IMR-90 (cell line): ENCODE measurements around the gene UNC79. TPM values are rescaled to one million over a fixed set of nuclear protein-coding genes. Genes with fewer than 3 reads are reported as not detected.

Experiments used
- ATAC-seq: fragments of 200-7000 bp; cut with Tn5 transposase; 2 replicates; pipeline ENCODE4 v1.9.1; 2020; ENCODE audit warnings: low read depth, mild to moderate bottlenecking, moderate library complexity
- BruUV-seq: library from RNA; stranded (reverse); fragments of 400-500 nt; replicated peaks from 2 replicates; lab custom pipeline; 2021; lab: Mats Ljungman, UMichigan
- CTCF ChIA-PET: fragments of 300-600 bp; formaldehyde crosslinking; extraction: SDS; loops from one replicate; lab custom pipeline; 2021; ENCODE audit warnings: antibody characterized with exemption; lab: Yijun Ruan, JAX
- POLR2A ChIA-PET: fragments of 300-600 bp; sonication (Branson Sonifier 250); formaldehyde crosslinking; loops from one replicate; lab custom pipeline; 2022; ENCODE audit warnings: antibody characterized with exemption; ENCODE audit not compliant: unreplicated experiment; lab: Charles Lee
- DNase-seq: peaks from one replicate; pipeline ENCODE4 v3.0.0; 2013
- H2AFZ ChIP-seq: replicated peaks from 2 replicates; pipeline ENCODE3; 2013; ENCODE audit warnings: low read length, mild to moderate bottlenecking; ENCODE audit not compliant: poor library complexity
- H2AK5ac ChIP-seq: 2 replicates; pipeline ENCODE4 v1.6.1; 2013; ENCODE audit warnings: low read depth, low read length, inconsistent platforms
- H2AK9ac ChIP-seq: replicated peaks from 2 replicates; pipeline ENCODE3; 2013; ENCODE audit warnings: mild to moderate bottlenecking, low read depth, low read length, moderate library complexity; ENCODE audit not compliant: poor library complexity
- H2BK120ac ChIP-seq: 2 replicates; pipeline ENCODE4 v1.6.1; 2013; ENCODE audit warnings: low read depth, low read length, inconsistent platforms
- H2BK15ac ChIP-seq: 3 replicates; pipeline ENCODE4 v1.6.1; 2013; ENCODE audit warnings: low read depth, low read length, inconsistent platforms
- H2BK20ac ChIP-seq: 2 replicates; pipeline ENCODE4 v1.6.1; 2013; ENCODE audit warnings: low read depth, mild to moderate bottlenecking, inconsistent platforms, low read length, moderate library complexity
- H2BK5ac ChIP-seq: 2 replicates; pipeline ENCODE4 v1.6.1; 2013; ENCODE audit warnings: mild to moderate bottlenecking, low read depth, low read length, inconsistent platforms; ENCODE audit not compliant: poor library complexity, severe bottlenecking
- H3K14ac ChIP-seq: replicated peaks from 2 replicates; pipeline ENCODE4 v1.6.1; 2013; ENCODE audit warnings: low read depth, low read length, inconsistent platforms
- H3K18ac ChIP-seq: 2 replicates; pipeline ENCODE4 v1.6.1; 2013; ENCODE audit warnings: low read depth, low read length, control low read depth
- H3K23ac ChIP-seq: 2 replicates; pipeline ENCODE4 v1.6.1; 2013; ENCODE audit warnings: low read depth, low read length, inconsistent platforms
- H3K27ac ChIP-seq: 2 replicates; pipeline ENCODE4 v1.5.1; 2013; ENCODE audit warnings: mild to moderate bottlenecking, control low read depth, low read length; ENCODE audit not compliant: insufficient read depth
- H3K27me3 ChIP-seq: 2 replicates; pipeline ENCODE4 v1.6.1; 2013; ENCODE audit warnings: low read length; ENCODE audit not compliant: control insufficient read depth, insufficient read depth
- H3K36me3 ChIP-seq: 2 replicates; pipeline ENCODE4 v1.6.1; 2013; ENCODE audit warnings: low read length, mixed read lengths; ENCODE audit not compliant: control insufficient read depth, insufficient read depth
- H3K4ac ChIP-seq: 2 replicates; pipeline ENCODE4 v1.6.1; 2013; ENCODE audit warnings: low read depth, low read length, inconsistent platforms
- H3K4me1 ChIP-seq: 2 replicates; pipeline ENCODE4 v1.6.1; 2013; ENCODE audit warnings: low read length, mixed read lengths; ENCODE audit not compliant: control insufficient read depth, insufficient read depth
- H3K4me2 ChIP-seq: 2 replicates; pipeline ENCODE4 v1.6.1; 2013; ENCODE audit warnings: low read depth, mild to moderate bottlenecking, control low read depth, low read length, moderate library complexity
- H3K4me3 ChIP-seq: 2 replicates; pipeline ENCODE4 v1.5.1; 2013; ENCODE audit warnings: low read depth, mild to moderate bottlenecking, control low read depth, low read length, moderate library complexity; ENCODE audit not compliant: insufficient read depth
- H3K56ac ChIP-seq: 2 replicates; pipeline ENCODE4 v1.6.1; 2013; ENCODE audit warnings: low read length, inconsistent platforms; ENCODE audit not compliant: insufficient read depth; ENCODE audit errors: extremely low read depth
- H3K79me1 ChIP-seq, 2 experiments: 2 replicates each; pipeline ENCODE4 v1.6.1; 2013; ENCODE audit warnings: low read length in 2 of 2, inconsistent platforms in 1 of 2, low read depth in 1 of 2
- H3K9ac ChIP-seq: 2 replicates; pipeline ENCODE4 v1.6.1; 2013; ENCODE audit warnings: low read depth, low read length, control low read depth
- H3K9me1 ChIP-seq: 2 replicates; pipeline ENCODE4 v1.6.1; 2013; ENCODE audit warnings: low read length, inconsistent platforms; ENCODE audit not compliant: insufficient read depth
- H3K9me3 ChIP-seq: 2 replicates; pipeline ENCODE4 v1.6.1; 2013; ENCODE audit warnings: low read length; ENCODE audit not compliant: control insufficient read depth, insufficient read depth
- H4K20me1 ChIP-seq: 2 replicates; pipeline ENCODE4 v1.6.1; 2013; ENCODE audit warnings: low read length, inconsistent platforms; ENCODE audit not compliant: insufficient read depth
- H4K5ac ChIP-seq: 2 replicates; pipeline ENCODE4 v1.6.1; 2013; ENCODE audit warnings: mild to moderate bottlenecking, low read depth, low read length, control low read depth
- H4K8ac ChIP-seq, 2 experiments: 2 replicates each; pipeline ENCODE4 v1.6.1; 2013; ENCODE audit warnings: low read depth in 2 of 2, low read length in 2 of 2, control low read depth in 1 of 2, inconsistent platforms in 1 of 2
- H4K91ac ChIP-seq: 2 replicates; pipeline ENCODE4 v1.6.1; 2013; ENCODE audit warnings: low read depth, low read length, inconsistent platforms; ENCODE audit not compliant: insufficient read depth
- BHLHE40 ChIP-seq: fragments of 150-350 bp; IDR thresholded peaks from 2 replicates; pipeline ENCODE4 v1.6.1; 2016; ENCODE audit warnings: mild to moderate bottlenecking, low read depth, low read length
- CEBPB ChIP-seq: IDR thresholded peaks from 2 replicates; pipeline ENCODE4 v1.6.1; 2012; ENCODE audit warnings: low read depth, low read length, improper control_type of control experiment
- CHD1 ChIP-seq: IDR thresholded peaks from 2 replicates; pipeline ENCODE4 v1.6.1; 2012; ENCODE audit warnings: low read depth, low read length, improper control_type of control experiment
- FOS ChIP-seq: fragments of 150-350 bp; IDR thresholded peaks from 2 replicates; pipeline ENCODE4 v1.6.1; 2016; ENCODE audit warnings: low read depth, low read length
- MAFK ChIP-seq: IDR thresholded peaks from 2 replicates; pipeline ENCODE4 v1.6.1; 2012; ENCODE audit warnings: low read depth, low read length, improper control_type of control experiment
- MAZ ChIP-seq: IDR thresholded peaks from 2 replicates; pipeline ENCODE4 v1.6.1; 2012; ENCODE audit warnings: low read depth, mild to moderate bottlenecking, low read length, improper control_type of control experiment, moderate library complexity, borderline replicate concordance
- NFE2L2 ChIP-seq: fragments of 150-350 bp; IDR thresholded peaks from 2 replicates; pipeline ENCODE4 v1.6.1; 2016; ENCODE audit warnings: low read depth, mild to moderate bottlenecking, low read length
- POLR2A ChIP-seq: IDR thresholded peaks from 2 replicates; pipeline ENCODE4 v1.6.1; 2012; ENCODE audit warnings: mild to moderate bottlenecking, low read depth, low read length
- RAD21 ChIP-seq: IDR thresholded peaks from 2 replicates; pipeline ENCODE4 v1.6.1; 2012; ENCODE audit warnings: low read length, improper control_type of control experiment
- RCOR1 ChIP-seq: IDR thresholded peaks from 2 replicates; pipeline ENCODE4 v1.6.1; 2012; ENCODE audit warnings: mild to moderate bottlenecking, low read length, improper control_type of control experiment; ENCODE audit not compliant: insufficient replicate concordance
- RFX5 ChIP-seq: IDR thresholded peaks from 2 replicates; pipeline ENCODE4 v1.8.0; 2012; ENCODE audit warnings: low read depth, mild to moderate bottlenecking, low read length, moderate library complexity
- SMC3 ChIP-seq: fragments of 150-350 bp; IDR thresholded peaks from 2 replicates; pipeline ENCODE4 v1.6.1; 2016; ENCODE audit warnings: low read depth, mild to moderate bottlenecking, antibody characterized with exemption, low read length, moderate library complexity
- WGBS, 2 experiments: methylation state at CpG; one replicate each; pipeline versions ENCODE4 v1.1.5 to v1.1.7; 2013; ENCODE audit warnings: missing lambda C conversion rate in 2 of 2; ENCODE audit not compliant: insufficient read length in 1 of 2; ENCODE audit errors: extremely low coverage in 2 of 2; 5-methylcytosine and 5-hydroxymethylcytosine counted together
- dilution Hi-C: fragments of 300-500 bp; cut with HindIII; formaldehyde crosslinking; loops from one replicate; pipeline ENCODE4 v1.14.3; 2018; ENCODE audit warnings: low sequenced_read_pairs; ENCODE audit not compliant: unreplicated experiment
- in situ Hi-C: fragments of 300-500 bp; cut with MboI; formaldehyde crosslinking; loops from 3 replicates; pipeline ENCODE4 v1.14.3; 2019; ENCODE audit warnings: low sequenced_read_pairs, inconsistent platforms, mixed read lengths
- intact Hi-C: fragments of 100-400 bp; cut with micrococcal nuclease; formaldehyde crosslinking; loops from 2 replicates; pipeline ENCODE4 v1.10.0; 2022
- polyA plus RNA-seq, 3 experiments: library from polyadenylated mRNA; depleted of rRNA; stranded (reverse); fragments of >200 nt; gene quantifications; 2 replicates each; pipeline ENCODE4 v1.2.3, GENCODE V29; 2012; ENCODE audit warnings: low replicate concordance in 1 of 3
- total RNA-seq: library from RNA; depleted of rRNA; stranded (reverse); fragments of >200 nt; gene quantifications from 2 replicates; pipeline ENCODE4 v1.2.3, GENCODE V29; 2012
- TF ChIP-seq, protein P1 (sequence below): conservative IDR thresholded peaks from 2 replicates; pipeline ENCODE4 v1.5.1; 2012; ENCODE audit warnings: mild to moderate bottlenecking, low read depth, low read length, improper control_type of control experiment
- TF ChIP-seq, protein P2 (sequence below): fragments of 150-350 bp; IDR thresholded peaks from 2 replicates; pipeline ENCODE4 v1.6.1; 2016; ENCODE audit warnings: low read depth, mild to moderate bottlenecking, low read length, moderate library complexity, borderline replicate concordance

The UNC79 gene
- total and polyA plus RNA-seq, 2 of the 4 experiments (the other 2 are of a cell fraction): under 0.01 TPM

DNA sequence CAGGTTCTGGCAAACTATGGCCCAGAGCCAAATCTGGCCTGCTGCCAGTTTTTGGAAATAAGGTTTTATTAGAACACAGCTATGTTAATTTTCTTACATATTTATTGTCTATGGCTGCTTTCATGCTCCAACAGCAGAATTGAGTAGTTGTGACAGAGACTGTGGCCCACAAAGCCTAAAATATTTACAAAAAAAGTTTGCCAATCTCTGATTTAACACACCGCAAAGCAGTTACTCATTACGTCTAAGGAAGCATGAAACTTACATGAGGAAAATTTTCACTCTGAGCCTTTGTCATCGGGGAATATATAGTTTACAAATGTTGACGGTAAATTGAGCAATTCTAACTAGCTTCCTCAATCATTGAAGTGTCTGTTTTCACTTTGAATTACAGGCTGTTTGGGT, 96.5 kb downstream of the UNC79 start:
- DNase-seq: no peak
- ATAC-seq: no peak
- no peak overlapping the region for H2BK5ac ChIP-seq
- H2BK20ac ChIP-seq: no peak overlapping the region
- H2BK15ac ChIP-seq: no peak overlapping the region
- no peak overlapping the region for H3K18ac ChIP-seq
- no peak overlapping the region for H2AFZ ChIP-seq
- no peak overlapping the region for H3K4me3 ChIP-seq
- TF ChIP-seq FOS (no peak), SMC3 (no peak), CEBPB (no peak), NFE2L2 (no peak), BHLHE40 (no peak), RCOR1 (no peak), RFX5 (no peak), MAFK (no peak), RAD21 (no peak), CHD1 (no peak), MAZ (no peak), POLR2A (no peak)
- TF ChIP-seq, protein P1, sequence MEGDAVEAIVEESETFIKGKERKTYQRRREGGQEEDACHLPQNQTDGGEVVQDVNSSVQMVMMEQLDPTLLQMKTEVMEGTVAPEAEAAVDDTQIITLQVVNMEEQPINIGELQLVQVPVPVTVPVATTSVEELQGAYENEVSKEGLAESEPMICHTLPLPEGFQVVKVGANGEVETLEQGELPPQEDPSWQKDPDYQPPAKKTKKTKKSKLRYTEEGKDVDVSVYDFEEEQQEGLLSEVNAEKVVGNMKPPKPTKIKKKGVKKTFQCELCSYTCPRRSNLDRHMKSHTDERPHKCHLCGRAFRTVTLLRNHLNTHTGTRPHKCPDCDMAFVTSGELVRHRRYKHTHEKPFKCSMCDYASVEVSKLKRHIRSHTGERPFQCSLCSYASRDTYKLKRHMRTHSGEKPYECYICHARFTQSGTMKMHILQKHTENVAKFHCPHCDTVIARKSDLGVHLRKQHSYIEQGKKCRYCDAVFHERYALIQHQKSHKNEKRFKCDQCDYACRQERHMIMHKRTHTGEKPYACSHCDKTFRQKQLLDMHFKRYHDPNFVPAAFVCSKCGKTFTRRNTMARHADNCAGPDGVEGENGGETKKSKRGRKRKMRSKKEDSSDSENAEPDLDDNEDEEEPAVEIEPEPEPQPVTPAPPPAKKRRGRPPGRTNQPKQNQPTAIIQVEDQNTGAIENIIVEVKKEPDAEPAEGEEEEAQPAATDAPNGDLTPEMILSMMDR: no peak
- TF ChIP-seq, protein P2, sequence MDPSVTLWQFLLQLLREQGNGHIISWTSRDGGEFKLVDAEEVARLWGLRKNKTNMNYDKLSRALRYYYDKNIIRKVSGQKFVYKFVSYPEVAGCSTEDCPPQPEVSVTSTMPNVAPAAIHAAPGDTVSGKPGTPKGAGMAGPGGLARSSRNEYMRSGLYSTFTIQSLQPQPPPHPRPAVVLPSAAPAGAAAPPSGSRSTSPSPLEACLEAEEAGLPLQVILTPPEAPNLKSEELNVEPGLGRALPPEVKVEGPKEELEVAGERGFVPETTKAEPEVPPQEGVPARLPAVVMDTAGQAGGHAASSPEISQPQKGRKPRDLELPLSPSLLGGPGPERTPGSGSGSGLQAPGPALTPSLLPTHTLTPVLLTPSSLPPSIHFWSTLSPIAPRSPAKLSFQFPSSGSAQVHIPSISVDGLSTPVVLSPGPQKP: no peak
- CTCF ChIA-PET: interaction anchor here (0.6 kb wide), 1 partner anchor 80 kb away, joined by 5 read pairs; no protein-coding TSS in a partner anchor
- H3K27me3 ChIP-seq: no peaks in the 10 kb centered on the region
- H4K5ac ChIP-seq: no peak overlapping the region
- intact Hi-C loops (no loop called here), in situ Hi-C loops (no loop called here), dilution Hi-C loops (no loop called here)
- WGBS, 2 experiments: no CpG with 5 or more reads among the region's 4 CpGs
- no peaks in the 10 kb centered on the region for H3K36me3 ChIP-seq
- no peak overlapping the region for H2AK9ac ChIP-seq
- no peak overlapping the region for H3K23ac ChIP-seq
- H3K27ac ChIP-seq: no peak overlapping the region
- H3K79me1 ChIP-seq: no peaks in the 10 kb centered on the region
- no peak overlapping the region for H3K4ac ChIP-seq
- BruUV-seq: no TSS peak
- H3K14ac ChIP-seq: no peak overlapping the region
- no peaks in the 10 kb centered on the region for H3K4me1 ChIP-seq
- no peak overlapping the region for H4K8ac ChIP-seq
- H3K9me3 ChIP-seq: no peaks in the 10 kb centered on the region
- H2AK5ac ChIP-seq: no peak overlapping the region
- no peak overlapping the region for H3K9ac ChIP-seq
- no peak overlapping the region for H2BK120ac ChIP-seq
- POLR2A ChIA-PET: no interaction called here
- H3K56ac ChIP-seq: no peak overlapping the region
- H3K9me1 ChIP-seq: no peaks in the 10 kb centered on the region
- no peaks in the 10 kb centered on the region for H4K20me1 ChIP-seq
- H3K4me2 ChIP-seq: no peak overlapping the region
- H4K91ac ChIP-seq: no peak overlapping the region
